ENCODE data around the gene NAPG. TPM values are rescaled to one million over a fixed set of nuclear protein-coding genes. Genes with fewer than 3 reads are reported as not detected.
A peak's percentile ranks its signal among the peaks of the same experiment; 100 is the strongest.

The NAPG gene
- total and polyA plus RNA-seq, 9 of the 15 experiments (the other 6 are each of a cell fraction or from before 2014, with no cell fraction given) = 31.6 to 63.3 (median 50.9) TPM

GRCh38 chr18:10522574-10522973 lies 3.3 kb upstream of the NAPG start (continued):
- TF ChIP-seq NELFE (IDR thresholded peaks at IDR 0.05; ENCODE audit: insufficient read depth, insufficient read length) (no peak), AFF1 (IDR thresholded peaks at IDR 0.05; ENCODE audit: low read depth in 1 of 2, partially characterized antibody in 2 of 2) (no peak), PHTF2 (CRISPR knock-in tag; IDR thresholded peaks at IDR 0.05) (no peak)

DNA sequence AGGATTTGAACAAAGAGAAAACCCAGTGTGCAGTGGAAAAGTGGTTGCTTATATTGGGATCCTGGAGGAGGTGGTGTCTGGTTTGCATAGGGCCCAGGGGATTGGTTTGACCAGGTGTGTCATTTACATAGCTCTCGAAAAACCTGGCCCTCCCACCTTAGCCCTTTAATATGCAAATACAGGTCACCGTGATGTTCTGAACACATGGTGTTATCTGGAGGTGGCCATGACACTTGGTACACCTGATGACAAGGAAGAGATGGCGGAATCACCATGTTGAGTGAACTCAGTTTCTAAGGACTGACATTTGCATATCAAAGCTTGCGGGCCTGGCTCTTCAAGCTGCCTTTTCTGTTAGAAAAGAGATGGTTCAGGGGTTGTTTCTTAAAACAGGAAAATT lies 2.3 kb upstream of the NAPG start:
- BruUV-seq (replicated peaks) = no TSS peak
- in situ Hi-C loops (cut with MboI) = loop anchor here (5.0 kb wide), 1 partner anchor 551 kb away; no protein-coding TSS in a partner anchor
- Histone ChIP-seq H3K9ac (ENCODE audit: insufficient read depth in 1 of 2, low read depth in 2 of 2, low read length in 2 of 2) (no peak overlapping the region), H3K79me2 (ENCODE audit: control insufficient read depth, insufficient read depth, low read length) (peaks cover 23% of the 10 kb centered on the region), H3K4me2 (ENCODE audit: insufficient read depth, low read length) (no peak overlapping the region), H3K4me1 (replicated peaks in 1 of 2; ENCODE audit: control insufficient read depth in 2 of 2, insufficient read depth in 2 of 2, low read length in 2 of 2) (peaks cover 9 to 11% of the 10 kb centered on the region in 2 experiments; a peak in 4 of 5 replicates), H3K36me3 (ENCODE audit: control insufficient read depth, insufficient read depth, low read length) (no peaks in the 10 kb centered on the region), H3K27me3 (ENCODE audit: control insufficient read depth in 2 of 2, insufficient read depth in 2 of 2, low read length in 2 of 2) (peaks cover 5 to 9% of the 10 kb centered on the region in 2 experiments; a peak in 2 of 5 replicates), H4K20me1 (replicated peaks; ENCODE audit: control insufficient read depth, insufficient read depth, low read length) (peaks cover 10% of the 10 kb centered on the region; the same call in 1 of the 2 replicates), H2AFZ (ENCODE audit: low read depth, low read length) (peak overlapping the region; percentile 47), H3K4me3 (no peak overlapping the region), H3K9me1 (ENCODE audit: control insufficient read depth, insufficient read depth, low read length) (no peaks in the 10 kb centered on the region), H3K9me3 (replicated peaks; ENCODE audit: control insufficient read depth, insufficient read depth, low read depth, low read length) (no peaks in the 10 kb centered on the region), H3K27ac (ENCODE audit: extremely low read depth, low read depth, low read length) (no peak overlapping the region)
- intact Hi-C loops (cut with micrococcal nuclease) = loop anchor here (5.0 to 10.0 kb wide), 2 partner anchors 536 to 819 kb away; partner anchors contain the start of gene RAB31
- FAIRE-seq = no peak
- ATAC-seq = no peak
- WGBS (ENCODE audit: insufficient coverage, low coverage, missing lambda C conversion rate) = 52% methylated on average over 4 of the region's 4 CpGs
- ChIA-PET POLR2A (no interaction called here), CTCF (ENCODE audit: low intra/inter-chr PET ratio) (interaction anchor here (0.6 kb wide), 1 partner anchor 296 kb away, joined by 4 read pairs; no protein-coding TSS in a partner anchor)
- DNase-seq (ENCODE audit: extremely low read depth in 1 of 4, low spot score in 3 of 4) = no peak
- no peak for TF ChIP-seq ZFP91 (CRISPR knock-in tag; IDR thresholded peaks at IDR 0.05)
- no peak for TF ChIP-seq PRPF4 (IDR thresholded peaks at IDR 0.05; ENCODE audit: insufficient read depth, low read depth, low read length, poor library complexity, severe bottlenecking)
- TF ChIP-seq JUND (IDR thresholded peaks at IDR 0.05; ENCODE audit: borderline replicate concordance, low read depth, low read length) = no peak
- TF ChIP-seq JUND (tag; IDR thresholded peaks at IDR 0.05; ENCODE audit: borderline replicate concordance, low read depth, low read length) = no peak
- TF ChIP-seq, protein P1, sequence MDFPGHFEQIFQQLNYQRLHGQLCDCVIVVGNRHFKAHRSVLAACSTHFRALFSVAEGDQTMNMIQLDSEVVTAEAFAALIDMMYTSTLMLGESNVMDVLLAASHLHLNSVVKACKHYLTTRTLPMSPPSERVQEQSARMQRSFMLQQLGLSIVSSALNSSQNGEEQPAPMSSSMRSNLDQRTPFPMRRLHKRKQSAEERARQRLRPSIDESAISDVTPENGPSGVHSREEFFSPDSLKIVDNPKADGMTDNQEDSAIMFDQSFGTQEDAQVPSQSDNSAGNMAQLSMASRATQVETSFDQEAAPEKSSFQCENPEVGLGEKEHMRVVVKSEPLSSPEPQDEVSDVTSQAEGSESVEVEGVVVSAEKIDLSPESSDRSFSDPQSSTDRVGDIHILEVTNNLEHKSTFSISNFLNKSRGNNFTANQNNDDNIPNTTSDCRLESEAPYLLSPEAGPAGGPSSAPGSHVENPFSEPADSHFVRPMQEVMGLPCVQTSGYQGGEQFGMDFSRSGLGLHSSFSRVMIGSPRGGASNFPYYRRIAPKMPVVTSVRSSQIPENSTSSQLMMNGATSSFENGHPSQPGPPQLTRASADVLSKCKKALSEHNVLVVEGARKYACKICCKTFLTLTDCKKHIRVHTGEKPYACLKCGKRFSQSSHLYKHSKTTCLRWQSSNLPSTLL (IDR thresholded peaks at IDR 0.05) = no peak
- no peak for TF ChIP-seq ZNF253 (CRISPR knock-in tag; conservative IDR thresholded peaks at IDR 0.05)
- TF ChIP-seq CBFB (CRISPR knock-in tag; IDR thresholded peaks at IDR 0.05) = no peak
- TF ChIP-seq ZNF436 (CRISPR knock-in tag; IDR thresholded peaks at IDR 0.05) = no peak
- no peak for TF ChIP-seq ZEB2 (IDR thresholded peaks at IDR 0.05)
- TF ChIP-seq ZNF124 (CRISPR knock-in tag; IDR thresholded peaks at IDR 0.05) = no peak
